ENCODE measurements around the gene BIN1.

DNA sequence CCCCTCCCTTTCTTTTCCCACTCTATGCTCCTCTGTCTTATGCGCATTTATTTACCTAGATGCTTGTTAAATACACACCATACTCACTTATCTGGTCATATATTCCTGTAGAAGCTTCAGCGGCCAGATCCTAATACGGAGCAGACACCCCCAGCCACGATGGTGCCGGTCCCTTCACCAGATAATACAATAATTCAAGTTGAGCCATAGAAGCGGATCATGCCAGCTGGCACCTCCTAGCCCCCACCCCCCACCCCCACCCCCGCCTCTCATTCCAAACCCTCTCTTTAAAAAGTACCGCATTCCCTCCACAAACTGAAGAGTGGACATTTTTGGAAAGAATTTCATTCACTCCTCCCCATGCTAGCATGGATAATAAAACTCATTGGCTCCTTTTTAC lies 95.2 kb downstream of the BIN1 start:
- TF ChIP-seq, protein P1, sequence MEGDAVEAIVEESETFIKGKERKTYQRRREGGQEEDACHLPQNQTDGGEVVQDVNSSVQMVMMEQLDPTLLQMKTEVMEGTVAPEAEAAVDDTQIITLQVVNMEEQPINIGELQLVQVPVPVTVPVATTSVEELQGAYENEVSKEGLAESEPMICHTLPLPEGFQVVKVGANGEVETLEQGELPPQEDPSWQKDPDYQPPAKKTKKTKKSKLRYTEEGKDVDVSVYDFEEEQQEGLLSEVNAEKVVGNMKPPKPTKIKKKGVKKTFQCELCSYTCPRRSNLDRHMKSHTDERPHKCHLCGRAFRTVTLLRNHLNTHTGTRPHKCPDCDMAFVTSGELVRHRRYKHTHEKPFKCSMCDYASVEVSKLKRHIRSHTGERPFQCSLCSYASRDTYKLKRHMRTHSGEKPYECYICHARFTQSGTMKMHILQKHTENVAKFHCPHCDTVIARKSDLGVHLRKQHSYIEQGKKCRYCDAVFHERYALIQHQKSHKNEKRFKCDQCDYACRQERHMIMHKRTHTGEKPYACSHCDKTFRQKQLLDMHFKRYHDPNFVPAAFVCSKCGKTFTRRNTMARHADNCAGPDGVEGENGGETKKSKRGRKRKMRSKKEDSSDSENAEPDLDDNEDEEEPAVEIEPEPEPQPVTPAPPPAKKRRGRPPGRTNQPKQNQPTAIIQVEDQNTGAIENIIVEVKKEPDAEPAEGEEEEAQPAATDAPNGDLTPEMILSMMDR (IDR thresholded peaks at IDR 0.05), result no peak
- no peak for TF ChIP-seq POLR2A (IDR thresholded peaks at IDR 0.05)
